PC-3 (cell line): ENCODE measurements around the gene MIPEP. TPM values are rescaled to one million over a fixed set of nuclear protein-coding genes. Genes with fewer than 3 reads are reported as not detected.
"Not testable (repeated sequence)": the region's sequence is repeated elsewhere in the genome, so short reads cannot be mapped to it uniquely, and the experiment has no call there.

ENCODE experiments used
- ATAC-seq: fragments of 200-7000 bp; cut with Tn5 transposase; 2 replicates; pipeline ENCODE4 v1.9.1; 2020; ENCODE audit warnings: mild to moderate bottlenecking, moderate library complexity
- BruUV-seq: library from RNA; stranded (reverse); fragments of 400-500 nt; replicated peaks from 2 replicates; lab custom pipeline; 2021; lab: Mats Ljungman, UMichigan
- CTCF ChIA-PET: fragments of 300-600 bp; sonication (Branson Sonifier 250); formaldehyde crosslinking; loops from one replicate; lab custom pipeline; 2022; ENCODE audit warnings: antibody characterized with exemption; lab: Charles Lee
- POLR2A ChIA-PET: fragments of 300-600 bp; sonication (Branson Sonifier 250); formaldehyde crosslinking; loops from one replicate; lab custom pipeline; 2022; ENCODE audit warnings: antibody characterized with exemption; ENCODE audit not compliant: unreplicated experiment; lab: Charles Lee
- DNase-seq: peaks from one replicate; pipeline ENCODE4 v3.0.0-alpha.2; 2015
- H2AFZ ChIP-seq: fragments of 300-600 bp; sonication (generic); 2 replicates; pipeline ENCODE4 v1.6.0; 2016; ENCODE audit warnings: antibody characterized with exemption, low read length
- H3F3A ChIP-seq: fragments of 300-600 bp; sonication (generic); one replicate; pipeline ENCODE4 v1.6.0; 2017; ENCODE audit warnings: antibody characterized with exemption, low read length, control low read depth, mild to moderate bottlenecking; ENCODE audit not compliant: unreplicated experiment
- H3K27ac ChIP-seq: fragments of 300-600 bp; sonication (generic); 2 replicates; pipeline ENCODE4 v1.5.1; 2016; ENCODE audit warnings: mild to moderate bottlenecking, low read length
- H3K27me3 ChIP-seq: fragments of 300-600 bp; sonication (generic); 2 replicates; pipeline ENCODE4 v1.6.1; 2016; ENCODE audit warnings: low read length, mixed read lengths
- H3K36me3 ChIP-seq: fragments of 300-600 bp; sonication (generic); 2 replicates; pipeline ENCODE4 v1.6.1; 2016; ENCODE audit warnings: low read depth, mixed run types, low read length, mixed read lengths
- H3K4me1 ChIP-seq: fragments of 300-600 bp; sonication (generic); 2 replicates; pipeline ENCODE4 v1.5.1; 2016; ENCODE audit warnings: low read length; ENCODE audit not compliant: insufficient read depth
- H3K4me2 ChIP-seq: fragments of 300-600 bp; sonication (generic); 2 replicates; pipeline ENCODE4 v1.6.0; 2016; ENCODE audit warnings: low read length
- H3K4me3 ChIP-seq: fragments of 300-600 bp; sonication (generic); 2 replicates; pipeline ENCODE4 v1.5.1; 2016; ENCODE audit warnings: mild to moderate bottlenecking, low read length, mixed read lengths
- H3K79me2 ChIP-seq: fragments of 300-600 bp; sonication (generic); 2 replicates; pipeline ENCODE4 v1.6.1; 2017; ENCODE audit warnings: low read length, mixed read lengths
- H3K9ac ChIP-seq: fragments of 300-600 bp; sonication (generic); 2 replicates; pipeline ENCODE4 v1.6.0; 2016; ENCODE audit warnings: mild to moderate bottlenecking, low read length
- H3K9me2 ChIP-seq: fragments of 300-600 bp; sonication (generic); replicated peaks from 2 replicates; pipeline ENCODE4 v1.6.1; 2016; ENCODE audit warnings: mixed run types, low read length, mixed read lengths
- H3K9me3 ChIP-seq: fragments of 300-600 bp; sonication (generic); 2 replicates; pipeline ENCODE4 v1.6.1; 2016; ENCODE audit warnings: low read length, mixed read lengths
- H4K20me1 ChIP-seq: fragments of 300-600 bp; sonication (generic); 2 replicates; pipeline ENCODE4 v1.6.1; 2016; ENCODE audit warnings: low read length, mixed read lengths
- EZH2 ChIP-seq: fragments of 300-600 bp; sonication (generic); IDR thresholded peaks from one replicate; pipeline ENCODE4 v1.6.1; 2017; ENCODE audit warnings: antibody characterized with exemption, mild to moderate bottlenecking, low read length; ENCODE audit not compliant: unreplicated experiment
- EZH2phosphoT487 ChIP-seq: fragments of 300-600 bp; sonication (generic); IDR thresholded peaks from 2 replicates; pipeline ENCODE4 v1.6.1; 2018; ENCODE audit warnings: mild to moderate bottlenecking, antibody characterized with exemption, low read length, borderline replicate concordance
- intact Hi-C: fragments of 100-400 bp; cut with micrococcal nuclease; formaldehyde crosslinking; loops from 2 replicates; pipeline ENCODE4 v1.9.0; 2023
- total RNA-seq: library from RNA; depleted of rRNA; stranded (reverse); fragments of >200 nt; gene quantifications from 2 replicates; pipeline ENCODE4 v1.2.3, GENCODE V29; 2014
- TF ChIP-seq, protein P1 (sequence below): fragments of 300-600 bp; sonication (generic); conservative IDR thresholded peaks from 2 replicates; pipeline ENCODE4 v1.5.1; 2017; ENCODE audit warnings: antibody characterized with exemption, low read depth, mild to moderate bottlenecking, low read length

MIPEP gene
- total RNA-seq, 1 experiment from 2014 or later, result 30.5 TPM

DNA sequence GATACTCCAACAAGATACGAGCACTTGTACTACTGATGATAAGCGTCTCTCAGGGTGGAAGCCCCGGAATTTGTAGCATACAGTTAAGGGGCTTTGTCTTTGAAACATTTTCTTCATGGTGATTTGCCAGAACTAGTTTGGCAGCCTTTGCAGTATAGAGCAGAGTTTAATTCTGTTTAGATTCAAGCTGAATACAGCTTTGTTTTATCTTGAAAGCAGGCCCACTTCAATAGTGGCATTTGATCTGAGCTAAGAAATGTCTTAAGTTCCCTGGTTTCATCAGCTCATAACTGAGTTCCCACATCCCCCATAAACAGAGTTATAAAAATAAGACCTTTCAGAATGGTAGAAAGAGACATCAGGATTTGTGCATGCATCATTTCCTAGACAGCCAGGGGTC, 125.9 kb downstream of the MIPEP start:
- ChIA-PET CTCF (interaction anchor here (0.5 kb wide), 1 partner anchor 183 kb away, joined by 3 read pairs; no protein-coding TSS in a partner anchor), POLR2A (no interaction called here)
- intact Hi-C loops, result no loop called here
- Histone ChIP-seq H3K27ac (no peak overlapping the region), H3K27me3 (no peaks in the 10 kb centered on the region), H3K9me2 (no peaks in the 10 kb centered on the region), H3K4me3 (no peak overlapping the region), H3K9ac (no peak overlapping the region), H3K79me2 (no peaks in the 10 kb centered on the region), H3K4me2 (no peak overlapping the region), H2AFZ (no peak overlapping the region), H3K4me1 (no peaks in the 10 kb centered on the region), H3K36me3 (no peaks in the 10 kb centered on the region), H3F3A (no peaks in the 10 kb centered on the region), H4K20me1 (no peaks in the 10 kb centered on the region), H3K9me3 (no peaks in the 10 kb centered on the region)
- DNase-seq (no peak), ATAC-seq (no peak)
- no TSS peak for BruUV-seq
- TF ChIP-seq EZH2, result no peak
- no peak for TF ChIP-seq EZH2phosphoT487
- TF ChIP-seq, protein P1, sequence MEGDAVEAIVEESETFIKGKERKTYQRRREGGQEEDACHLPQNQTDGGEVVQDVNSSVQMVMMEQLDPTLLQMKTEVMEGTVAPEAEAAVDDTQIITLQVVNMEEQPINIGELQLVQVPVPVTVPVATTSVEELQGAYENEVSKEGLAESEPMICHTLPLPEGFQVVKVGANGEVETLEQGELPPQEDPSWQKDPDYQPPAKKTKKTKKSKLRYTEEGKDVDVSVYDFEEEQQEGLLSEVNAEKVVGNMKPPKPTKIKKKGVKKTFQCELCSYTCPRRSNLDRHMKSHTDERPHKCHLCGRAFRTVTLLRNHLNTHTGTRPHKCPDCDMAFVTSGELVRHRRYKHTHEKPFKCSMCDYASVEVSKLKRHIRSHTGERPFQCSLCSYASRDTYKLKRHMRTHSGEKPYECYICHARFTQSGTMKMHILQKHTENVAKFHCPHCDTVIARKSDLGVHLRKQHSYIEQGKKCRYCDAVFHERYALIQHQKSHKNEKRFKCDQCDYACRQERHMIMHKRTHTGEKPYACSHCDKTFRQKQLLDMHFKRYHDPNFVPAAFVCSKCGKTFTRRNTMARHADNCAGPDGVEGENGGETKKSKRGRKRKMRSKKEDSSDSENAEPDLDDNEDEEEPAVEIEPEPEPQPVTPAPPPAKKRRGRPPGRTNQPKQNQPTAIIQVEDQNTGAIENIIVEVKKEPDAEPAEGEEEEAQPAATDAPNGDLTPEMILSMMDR, result no peak

DNA sequence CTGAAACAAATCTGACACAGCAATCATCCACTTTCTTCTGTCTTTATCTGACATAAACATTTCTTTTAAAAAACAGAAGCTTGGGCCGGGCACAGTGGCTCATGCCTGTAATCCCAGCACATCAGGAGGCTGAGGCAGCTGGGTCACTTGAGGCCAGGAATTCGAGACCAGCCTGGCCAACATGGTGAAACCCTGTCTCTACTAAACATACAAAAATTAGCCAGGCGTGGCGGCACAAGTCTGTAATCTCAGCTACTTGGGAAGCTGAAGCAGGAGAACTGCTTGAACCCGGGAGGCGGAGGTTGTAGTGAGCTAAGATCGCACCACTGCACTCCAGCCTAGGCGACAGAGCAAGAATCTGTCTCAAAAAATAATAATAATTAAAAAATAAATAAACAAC, 127.4 kb downstream of the MIPEP start:
- CTCF ChIA-PET, intact Hi-C loops: not testable (repeated sequence)

DNA sequence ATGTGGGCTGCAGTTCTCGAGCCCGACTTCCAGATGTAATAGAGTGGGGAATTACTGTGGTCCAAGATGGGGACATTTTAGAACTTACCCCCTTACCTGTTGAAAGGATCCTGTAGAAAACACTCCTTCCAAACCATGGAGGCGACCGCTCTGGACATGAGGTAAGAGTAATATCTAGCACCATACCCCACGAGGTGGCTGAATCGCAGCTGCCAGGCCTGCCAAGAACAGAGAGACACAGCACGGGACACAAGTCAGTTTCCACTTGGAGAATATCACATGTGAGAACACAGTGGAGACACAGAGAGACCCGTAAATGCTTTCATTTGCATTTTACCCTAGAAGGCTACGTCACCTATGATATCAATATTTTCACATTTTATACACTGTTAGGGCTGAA, 129.2 kb downstream of the MIPEP start:
- Histone ChIP-seq H3K36me3 (no peaks in the 10 kb centered on the region), H3K9ac (no peak overlapping the region), H3K79me2 (no peaks in the 10 kb centered on the region), H3K4me1 (peaks cover 4% of the 10 kb centered on the region), H2AFZ (no peak overlapping the region), H3K9me2 (no peaks in the 10 kb centered on the region), H4K20me1 (no peaks in the 10 kb centered on the region), H3K27me3 (no peaks in the 10 kb centered on the region), H3F3A (no peaks in the 10 kb centered on the region), H3K9me3 (no peaks in the 10 kb centered on the region), H3K27ac (no peak overlapping the region), H3K4me2 (no peak overlapping the region), H3K4me3 (no peak overlapping the region)
- BruUV-seq, result no TSS peak
- ChIA-PET POLR2A (no interaction called here), CTCF (no interaction called here)
- intact Hi-C loops, result no loop called here
- ATAC-seq, result no peak
- no peak for TF ChIP-seq EZH2phosphoT487
- no peak for TF ChIP-seq EZH2
- TF ChIP-seq, protein P1, result no peak
- no peak for DNase-seq

More for the DNA sequence above, 127.4 kb downstream of the MIPEP start:
- H3K79me2 ChIP-seq, H3K4me2 ChIP-seq, H3K27me3 ChIP-seq, H3K9ac ChIP-seq, H3K9me3 ChIP-seq, POLR2A ChIA-PET, H3K27ac ChIP-seq, H4K20me1 ChIP-seq, H3K4me3 ChIP-seq, H3K36me3 ChIP-seq, H3K9me2 ChIP-seq, DNase-seq, BruUV-seq, H2AFZ ChIP-seq, ATAC-seq, H3K4me1 ChIP-seq, H3F3A ChIP-seq: not testable (repeated sequence)
